Kidney epithelial cell (primary cell): ENCODE results near the gene KMT2E. TPM values are rescaled to one million over a fixed set of nuclear protein-coding genes. Genes with fewer than 3 reads are reported as not detected.

ENCODE experiments used
- DNase-seq: peaks from one replicate; pipeline ENCODE4 v3.0.0-alpha.2; 2010; ENCODE audit warnings: low read depth
- H3K27me3 ChIP-seq: 2 replicates; pipeline ENCODE4 v1.6.0; 2011; ENCODE audit warnings: low read length; ENCODE audit not compliant: control insufficient read depth, insufficient read depth
- H3K36me3 ChIP-seq: 2 replicates; pipeline ENCODE4 v1.5.1; 2011; ENCODE audit warnings: low read length; ENCODE audit not compliant: control insufficient read depth, insufficient read depth
- H3K4me3 ChIP-seq: 2 replicates; pipeline ENCODE4 v1.5.1; 2011; ENCODE audit warnings: low read depth, mild to moderate bottlenecking, control low read depth, low read length
- CTCF ChIP-seq: IDR thresholded peaks from 2 replicates; pipeline ENCODE4 v1.5.1; 2011; ENCODE audit warnings: mild to moderate bottlenecking, moderate library complexity, low read length, control low read depth, inconsistent platforms; ENCODE audit not compliant: insufficient read depth, poor library complexity, severe bottlenecking
- total RNA-seq: library from RNA; depleted of rRNA; stranded (reverse); fragments of >200 nt; gene quantifications from 2 replicates; pipeline ENCODE4 v1.2.3, GENCODE V29; 2015

KMT2E gene
- total RNA-seq, 1 donor from 2014 or later: 36.3 TPM

DNA sequence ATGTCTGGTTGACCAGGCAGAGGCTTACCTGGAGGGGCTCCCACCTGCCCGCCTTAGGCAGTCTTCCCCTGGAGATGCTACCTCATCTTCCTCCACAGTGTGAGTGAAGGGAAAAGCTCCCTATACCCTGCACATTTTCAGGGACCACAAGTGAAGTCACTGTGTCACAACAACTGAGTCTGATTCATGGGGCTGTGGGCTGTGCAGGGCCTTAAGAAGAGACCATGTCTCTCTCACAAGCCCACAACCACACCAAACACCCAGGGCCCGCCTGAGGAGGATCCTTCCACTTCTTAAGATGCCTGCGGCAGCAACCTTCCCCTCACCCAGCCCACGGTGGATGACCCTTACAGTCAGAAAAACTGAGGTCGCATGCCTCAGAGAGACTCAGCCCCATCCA lies 118.3 kb downstream of the KMT2E start:
- Histone ChIP-seq H3K36me3 (no peaks in the 10 kb centered on the region), H3K27me3 (no peaks in the 10 kb centered on the region), H3K4me3 (no peak overlapping the region)
- no peak for DNase-seq
- TF ChIP-seq CTCF: no peak

DNA sequence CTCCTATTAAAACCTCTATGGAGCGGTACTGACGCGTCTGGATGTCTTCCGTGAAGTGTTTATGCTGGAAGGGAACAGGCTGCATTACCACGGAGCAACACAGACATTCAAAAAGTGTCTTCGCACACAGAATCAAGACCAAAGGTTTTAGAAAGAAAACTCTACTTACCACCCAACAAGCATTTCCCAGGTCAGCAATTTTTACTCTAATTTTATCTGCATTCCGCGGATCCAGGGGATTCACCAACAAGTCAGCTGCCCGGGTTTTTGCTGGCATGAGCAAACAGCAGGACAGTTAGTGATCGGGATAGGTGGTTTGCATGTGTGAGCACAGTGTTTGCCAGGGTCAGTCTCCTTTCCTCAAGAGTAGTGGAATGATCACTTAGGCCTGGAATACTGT lies 118.8 kb downstream of the KMT2E start:
- DNase-seq: no peak
- Histone ChIP-seq H3K36me3 (no peaks in the 10 kb centered on the region), H3K4me3 (no peak overlapping the region), H3K27me3 (no peaks in the 10 kb centered on the region)
- no peak for TF ChIP-seq CTCF

- TF ChIP-seq CTCF: no peak
- no peak for DNase-seq
- H3K36me3 ChIP-seq: no peaks in the 10 kb centered on the region
Measured at GRCh38 chr7:105133358-105133757, 119.4 kb downstream of the KMT2E start.

DNA sequence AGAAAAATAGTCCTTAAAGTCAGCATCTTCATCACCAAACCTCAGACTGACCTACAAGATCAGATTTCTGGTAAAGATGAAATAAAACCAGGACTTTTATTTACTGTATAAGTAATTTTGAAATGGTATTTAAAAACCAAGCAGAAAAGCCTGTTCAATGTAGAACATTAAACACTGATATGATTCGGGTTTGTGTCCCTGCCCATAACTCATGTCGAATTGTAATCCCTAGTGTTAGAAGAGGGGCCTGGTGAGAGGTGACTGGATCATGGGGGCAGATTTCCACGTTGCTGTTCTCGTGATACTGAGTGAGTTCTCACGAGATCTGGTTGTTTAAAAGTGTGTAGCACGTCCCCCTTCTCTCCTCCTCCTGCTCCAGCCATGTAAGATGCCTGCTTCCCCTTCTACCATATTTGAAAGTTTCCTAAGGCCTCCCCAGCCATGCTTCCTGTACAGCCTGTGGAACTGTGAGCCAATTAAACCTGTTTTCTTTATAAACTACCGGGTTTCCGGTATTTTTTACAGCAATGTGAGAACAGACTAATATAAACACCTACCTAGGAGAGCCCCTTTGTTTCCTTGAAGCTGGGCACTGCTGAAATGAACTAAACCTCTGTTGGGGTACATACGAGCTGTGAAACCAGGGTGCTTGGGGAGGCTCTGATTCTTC lies 120.1 kb downstream of the KMT2E start:
- TF ChIP-seq CTCF: no peak
- no peak overlapping the region for H3K4me3 ChIP-seq
- DNase-seq: no peak
- H3K27me3 ChIP-seq: no peaks in the 10 kb centered on the region
- no peaks in the 10 kb centered on the region for H3K36me3 ChIP-seq

More at GRCh38 chr7:105133358-105133757, 119.4 kb downstream of the KMT2E start:
- Histone ChIP-seq H3K4me3 (no peak overlapping the region), H3K27me3 (no peaks in the 10 kb centered on the region)

GRCh38 chr7:105136221-105136620 lies 122.2 kb downstream of the KMT2E start:
- H3K27me3 ChIP-seq: no peaks in the 10 kb centered on the region
- no peak for TF ChIP-seq CTCF
- DNase-seq: no peak
- H3K36me3 ChIP-seq: no peaks in the 10 kb centered on the region
- no peak overlapping the region for H3K4me3 ChIP-seq

- H3K27me3 ChIP-seq: no peaks in the 10 kb centered on the region
- no peak overlapping the region for H3K4me3 ChIP-seq
- TF ChIP-seq CTCF: no peak
- no peak for DNase-seq
- peaks cover 3% of the 10 kb centered on the region for H3K36me3 ChIP-seq
Measured at GRCh38 chr7:105137898-105138297, 123.9 kb downstream of the KMT2E start.
